Activated gamma-delta T cell treated with anti-CD3 and anti-CD28 coated beads, Interleukin-2, amount 50 U/mL, for 16 hours (primary cell): ENCODE results near the gene GPATCH1.

Source experiments
- DNase-seq: peaks from one replicate; pipeline ENCODE4 v3.0.0-alpha.2; 2020; ENCODE audit warnings: low read depth

Gene GPATCH1

GRCh38 chr19:33063753-33064457 lies 17.1 kb upstream of the GPATCH1 start:
- DNase-seq = no peak

- DNase-seq = no peak
These were observed 16.6 kb upstream of the GPATCH1 start for GRCh38 chr19:33064458-33064791.

DNA sequence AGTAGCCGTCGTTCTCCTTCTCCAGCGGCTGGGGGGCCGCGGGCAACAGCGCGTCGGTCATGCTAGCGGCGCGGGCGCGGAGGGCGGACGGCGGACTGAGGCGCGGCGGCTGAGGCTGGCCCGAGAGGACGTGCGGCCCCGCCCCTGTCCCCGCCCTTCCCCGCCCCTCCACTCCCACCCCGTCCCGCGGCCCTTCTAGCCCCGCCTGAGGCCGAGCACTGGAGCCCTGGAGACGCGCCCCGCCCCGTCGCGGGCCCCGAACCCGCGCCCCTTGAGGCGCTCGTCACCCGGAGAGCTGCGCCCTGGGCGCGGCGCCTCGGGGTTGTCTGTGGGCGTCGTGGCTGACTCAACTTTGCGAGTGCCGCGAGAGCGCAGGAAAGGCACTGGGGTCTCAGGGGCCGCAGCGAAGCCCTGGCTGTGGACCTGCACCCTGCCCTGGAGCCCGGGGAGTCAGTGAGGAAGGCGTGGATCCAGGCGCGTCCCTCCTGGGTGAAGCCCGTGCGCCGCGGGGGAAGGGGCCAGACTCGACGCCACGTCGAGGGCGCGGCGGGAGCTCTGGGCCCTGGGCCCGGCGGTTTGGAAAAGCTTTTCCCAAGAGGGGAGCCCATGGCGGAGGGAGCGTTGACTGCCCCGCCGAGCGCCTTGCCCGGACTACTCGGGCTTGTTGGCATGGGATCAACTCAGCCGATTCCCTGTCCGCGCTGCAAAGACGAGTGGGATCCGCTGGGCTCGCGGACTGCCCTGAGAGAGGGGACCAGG lies 16.0 kb upstream of the GPATCH1 start, which contains the start of gene RHPN2:
Gene RHPN2 (minus strand): TSS at position 97 of the 759 bp plus-strand sequence. CDS start 36 bp downstream, at position 61.
- no peak for DNase-seq

GRCh38 chr19:33066543-33066942 lies 14.4 kb upstream of the GPATCH1 start:
- DNase-seq = no peak

GRCh38 chr19:33067121-33067520 lies 13.9 kb upstream of the GPATCH1 start:
- no peak for DNase-seq

GRCh38 chr19:33071887-33072286 lies 9.1 kb upstream of the GPATCH1 start:
- DNase-seq = no peak

GRCh38 chr19:33075519-33075918 lies 5.5 kb upstream of the GPATCH1 start:
- DNase-seq = no peak

DNA sequence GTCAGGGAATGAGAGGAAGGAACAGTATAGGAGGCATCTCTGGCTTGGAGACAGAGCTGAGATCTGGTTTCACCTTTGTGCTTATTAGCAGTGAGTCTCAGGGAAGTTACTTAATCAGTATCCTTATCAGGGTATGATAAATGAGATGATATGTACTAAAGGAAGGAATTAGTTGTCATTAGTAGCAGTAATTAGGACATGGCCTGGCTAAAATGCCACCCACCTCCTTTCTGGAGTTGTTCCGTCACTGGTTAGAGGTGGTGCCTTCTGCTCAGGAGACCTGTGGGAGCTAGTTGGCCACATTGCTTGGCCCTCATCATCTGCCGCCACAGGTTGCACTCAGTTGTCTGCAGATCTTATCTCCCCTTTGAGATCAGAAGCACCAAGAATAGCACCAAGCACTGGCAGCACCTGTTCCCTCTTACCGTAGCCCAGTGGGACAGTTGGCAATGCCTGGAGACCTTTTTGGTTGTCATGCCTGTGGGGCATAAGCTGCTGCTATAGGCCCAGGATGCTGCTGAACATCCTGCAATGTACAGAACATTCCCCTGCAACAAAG lies 4.7 kb downstream of the GPATCH1 start:
- DNase-seq = no peak

DNA sequence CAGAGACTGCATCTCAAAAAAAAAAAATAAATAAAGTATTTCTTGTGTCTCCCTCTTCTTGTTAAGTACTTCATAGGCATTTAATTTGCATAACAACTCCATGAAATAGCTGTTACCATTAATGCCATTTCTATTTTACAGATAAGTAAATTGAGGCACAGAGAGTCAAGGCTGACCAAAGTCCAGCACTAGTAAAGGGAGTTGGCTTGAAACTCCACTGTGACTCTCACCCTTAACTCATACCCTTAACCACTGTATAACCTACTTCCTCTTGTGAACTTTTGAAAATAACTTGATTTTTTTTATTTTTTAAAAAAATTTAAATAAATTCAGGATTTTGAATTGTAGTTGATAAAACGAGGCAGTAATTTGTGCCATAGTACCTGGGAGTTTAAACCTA lies 6.0 kb downstream of the GPATCH1 start:
- no peak for DNase-seq

DNA sequence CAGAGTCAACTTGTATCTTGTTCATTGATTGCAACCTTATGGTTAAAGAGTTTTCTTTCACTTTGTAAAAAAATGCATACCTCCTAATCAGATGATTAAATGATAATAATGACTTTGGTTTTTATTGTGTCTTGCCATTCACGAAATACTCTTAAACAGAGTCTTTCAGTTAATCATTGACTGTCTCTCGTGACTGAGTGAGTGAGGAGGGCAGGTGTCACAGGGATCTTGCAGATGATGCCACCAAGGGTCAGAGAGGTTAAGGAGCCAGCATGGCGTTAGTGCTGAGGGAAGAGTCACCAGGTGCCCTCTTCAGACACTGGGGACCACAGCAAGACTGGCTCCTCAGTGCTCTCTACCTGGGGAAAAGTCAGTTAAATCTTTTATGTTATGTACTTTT lies 8.0 kb downstream of the GPATCH1 start:
- DNase-seq = no peak

DNA sequence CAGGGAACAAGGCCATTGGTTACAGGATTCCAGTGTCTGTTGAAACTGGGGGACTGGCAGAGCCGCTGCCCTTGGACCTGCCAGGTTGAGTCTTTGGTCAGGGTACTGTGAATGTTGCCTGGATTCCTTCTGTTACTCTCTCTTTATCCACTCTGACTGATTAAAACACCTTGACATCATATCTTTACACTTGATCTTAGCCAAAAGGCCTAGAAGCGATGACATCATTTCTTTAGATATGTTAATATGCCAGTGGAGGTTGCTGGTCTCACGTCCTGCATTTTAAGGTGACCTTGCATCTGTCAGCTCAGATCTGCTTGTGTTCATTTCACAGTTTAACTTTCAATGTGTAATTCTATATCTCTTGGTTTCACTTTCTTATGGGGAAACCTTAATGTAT lies 9.2 kb downstream of the GPATCH1 start:
- DNase-seq = no peak

DNA sequence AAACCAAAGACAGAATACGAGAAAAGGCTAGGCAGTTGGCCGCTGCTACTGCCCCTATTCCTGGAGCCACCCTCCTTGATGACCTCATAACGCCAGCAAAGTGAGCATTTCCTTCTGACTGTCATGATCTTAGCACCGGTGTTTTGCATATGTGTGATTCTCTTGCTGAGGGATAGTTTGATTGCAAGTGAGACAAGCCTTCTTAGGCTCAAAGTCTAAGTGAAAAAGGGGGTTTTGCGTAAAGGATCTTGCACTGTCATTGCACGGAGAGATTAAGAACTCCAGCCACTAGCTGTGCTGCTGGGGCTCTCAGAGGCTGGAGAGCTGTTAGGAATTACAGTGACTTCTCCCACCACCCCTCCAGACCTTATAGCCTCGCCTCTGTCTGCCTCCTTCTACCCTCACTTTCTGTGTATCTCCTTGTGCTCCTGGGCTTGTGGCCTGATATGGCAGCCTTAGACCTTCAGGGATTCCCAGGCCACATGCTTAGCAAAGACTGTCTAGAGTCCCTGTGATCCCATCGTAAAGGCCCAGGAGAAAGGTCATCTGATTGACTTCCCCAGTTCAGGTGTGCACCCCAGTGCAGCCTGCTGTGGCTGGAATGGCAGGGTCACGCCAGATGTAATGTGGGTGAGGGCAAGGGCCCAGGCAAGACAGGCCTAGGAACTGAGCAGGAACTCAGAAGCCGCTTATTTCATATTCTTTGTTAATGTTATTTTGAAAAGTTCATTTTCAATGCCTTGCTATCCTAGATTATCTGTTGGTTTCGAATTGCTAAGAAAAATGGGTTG lies 12.6 kb downstream of the GPATCH1 start:
- DNase-seq = no peak

DNA sequence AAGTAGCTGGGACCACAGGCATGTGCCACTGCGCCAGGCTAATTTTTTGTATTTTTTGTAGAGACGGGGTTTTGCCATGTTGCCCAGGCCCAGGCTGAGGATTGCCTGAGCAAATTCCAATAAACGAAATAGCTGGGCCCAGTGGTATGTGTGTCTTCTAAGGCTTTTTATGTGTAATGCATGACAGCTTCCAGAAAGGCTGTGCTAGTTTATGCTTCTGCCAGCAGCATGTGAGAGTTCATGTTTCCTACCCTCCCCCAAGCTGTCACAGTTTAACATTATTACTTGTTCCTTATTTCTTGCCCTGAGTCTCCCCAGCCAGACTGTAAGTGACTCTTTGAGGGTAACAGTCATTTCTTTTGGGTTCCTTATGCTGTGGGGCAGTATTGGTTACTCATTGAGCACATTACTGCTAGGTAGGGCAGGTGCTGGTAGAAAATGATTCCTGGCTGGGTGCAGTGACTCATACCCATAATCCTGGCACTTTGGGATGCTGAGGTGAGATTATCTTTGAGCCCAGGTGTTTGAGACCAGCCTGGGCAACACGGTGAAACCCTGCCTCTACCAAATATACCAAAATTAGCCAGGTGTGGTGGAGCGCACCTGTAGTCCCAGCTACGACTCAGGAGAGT lies 13.6 kb downstream of the GPATCH1 start:
- DNase-seq = no peak

GRCh38 chr19:33096005-33096404 lies 15.0 kb downstream of the GPATCH1 start:
- no peak for DNase-seq

GRCh38 chr19:33098055-33098534 lies 17.1 kb downstream of the GPATCH1 start:
- no peak for DNase-seq

GRCh38 chr19:33100894-33101644 lies 20.1 kb downstream of the GPATCH1 start:
- DNase-seq = no peak

- no peak for DNase-seq
These were observed 21.9 kb downstream of the GPATCH1 start for GRCh38 chr19:33102893-33103292.

- DNase-seq = no peak
These were observed 27.2 kb downstream of the GPATCH1 start for GRCh38 chr19:33108161-33108560.

GRCh38 chr19:33110137-33110910 lies 29.3 kb downstream of the GPATCH1 start:
- DNase-seq = no peak

DNA sequence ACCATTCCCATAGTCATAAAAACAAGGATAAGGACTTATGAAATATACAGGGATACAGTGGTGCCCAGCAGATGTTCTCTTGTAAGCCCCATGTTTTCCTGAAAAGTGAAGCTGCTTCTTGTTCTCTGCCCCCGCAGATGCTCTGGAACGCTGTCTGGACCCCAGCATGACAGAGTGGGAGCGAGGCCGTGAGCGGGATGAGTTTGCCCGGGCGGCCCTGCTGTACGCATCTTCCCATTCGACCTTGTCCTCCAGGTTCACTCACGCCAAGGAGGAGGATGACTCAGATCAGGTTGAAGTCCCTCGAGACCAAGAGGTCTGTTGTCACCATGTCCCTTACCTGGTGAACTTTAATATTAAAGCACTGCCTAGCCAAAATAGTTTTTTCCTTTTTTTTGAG lies 30.6 kb downstream of the GPATCH1 start:
- no peak for DNase-seq
